ENCODE measurements around the gene GCNA. TPM values are rescaled to one million over a fixed set of nuclear protein-coding genes. Genes with fewer than 3 reads are reported as not detected.
"Not testable (repeated sequence)": the region's sequence is repeated elsewhere in the genome, so short reads cannot be mapped to it uniquely, and the experiment has no call there.

The GCNA gene
- total RNA-seq, 1 donor from 2014 or later: 4.6 TPM

DNA sequence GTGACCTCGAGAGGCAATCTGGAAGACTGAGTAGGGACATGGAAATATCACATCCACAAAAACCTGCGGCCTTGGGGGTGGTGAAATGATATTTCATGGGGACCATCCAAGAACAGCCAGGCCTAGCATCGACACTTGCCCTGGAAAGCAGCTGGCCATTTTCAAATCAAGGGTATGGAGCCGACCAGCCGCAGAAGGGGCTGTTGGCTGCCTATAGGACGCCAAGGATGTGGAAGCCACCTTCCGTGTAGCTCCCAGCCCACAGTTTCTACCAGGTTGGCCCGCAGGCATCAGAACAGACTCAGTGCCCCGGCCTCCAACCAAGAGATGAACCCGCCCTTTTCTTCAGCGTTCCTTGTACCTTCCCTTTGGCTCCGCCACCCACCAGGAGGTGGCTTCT is 83.7 kb downstream of the GCNA start:
- H3K27ac Mint-ChIP-seq (ENCODE audit: unreplicated experiment): no peak overlapping the region
- no peaks in the 10 kb centered on the region for H3K27me3 Mint-ChIP-seq (ENCODE audit: unreplicated experiment)
- TF ChIP-seq, protein P1, sequence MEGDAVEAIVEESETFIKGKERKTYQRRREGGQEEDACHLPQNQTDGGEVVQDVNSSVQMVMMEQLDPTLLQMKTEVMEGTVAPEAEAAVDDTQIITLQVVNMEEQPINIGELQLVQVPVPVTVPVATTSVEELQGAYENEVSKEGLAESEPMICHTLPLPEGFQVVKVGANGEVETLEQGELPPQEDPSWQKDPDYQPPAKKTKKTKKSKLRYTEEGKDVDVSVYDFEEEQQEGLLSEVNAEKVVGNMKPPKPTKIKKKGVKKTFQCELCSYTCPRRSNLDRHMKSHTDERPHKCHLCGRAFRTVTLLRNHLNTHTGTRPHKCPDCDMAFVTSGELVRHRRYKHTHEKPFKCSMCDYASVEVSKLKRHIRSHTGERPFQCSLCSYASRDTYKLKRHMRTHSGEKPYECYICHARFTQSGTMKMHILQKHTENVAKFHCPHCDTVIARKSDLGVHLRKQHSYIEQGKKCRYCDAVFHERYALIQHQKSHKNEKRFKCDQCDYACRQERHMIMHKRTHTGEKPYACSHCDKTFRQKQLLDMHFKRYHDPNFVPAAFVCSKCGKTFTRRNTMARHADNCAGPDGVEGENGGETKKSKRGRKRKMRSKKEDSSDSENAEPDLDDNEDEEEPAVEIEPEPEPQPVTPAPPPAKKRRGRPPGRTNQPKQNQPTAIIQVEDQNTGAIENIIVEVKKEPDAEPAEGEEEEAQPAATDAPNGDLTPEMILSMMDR (IDR thresholded peaks at IDR 0.05): no peak
- no peak overlapping the region for H3K4me3 Mint-ChIP-seq (ENCODE audit: unreplicated experiment)
- H3K4me1 Mint-ChIP-seq (ENCODE audit: unreplicated experiment): no peaks in the 10 kb centered on the region
- no peak for DNase-seq (ENCODE audit: extremely low spot score, unreplicated experiment)
- H3K9me3 Mint-ChIP-seq (ENCODE audit: unreplicated experiment): peaks cover 3% of the 10 kb centered on the region
- no peaks in the 10 kb centered on the region for H3K36me3 Mint-ChIP-seq (ENCODE audit: unreplicated experiment)

DNA sequence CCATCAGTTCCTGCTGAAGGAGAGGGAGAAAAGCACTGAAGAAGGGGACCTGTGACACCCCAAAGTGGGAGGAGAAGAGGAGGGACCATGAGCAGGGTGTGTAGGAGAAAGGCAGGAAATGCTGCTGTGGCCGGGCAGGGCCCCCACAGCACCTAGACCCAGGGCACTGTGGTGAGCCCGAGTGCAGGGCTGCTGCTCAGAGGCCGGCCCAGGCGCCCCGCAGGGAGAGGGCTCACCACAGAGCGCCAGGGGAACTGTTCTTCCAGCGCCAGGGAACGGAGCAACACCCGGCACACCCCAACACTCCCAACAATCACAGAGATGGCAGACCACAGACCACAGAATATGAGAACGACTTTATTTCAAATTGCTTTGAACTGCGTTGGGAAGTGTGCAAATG is 84.4 kb downstream of the GCNA start:
- DNase-seq (ENCODE audit: extremely low spot score, unreplicated experiment); H3K36me3 Mint-ChIP-seq (ENCODE audit: unreplicated experiment); H3K27ac Mint-ChIP-seq (ENCODE audit: unreplicated experiment); H3K27me3 Mint-ChIP-seq (ENCODE audit: unreplicated experiment); H3K4me3 Mint-ChIP-seq (ENCODE audit: unreplicated experiment); H3K4me1 Mint-ChIP-seq (ENCODE audit: unreplicated experiment); H3K9me3 Mint-ChIP-seq (ENCODE audit: unreplicated experiment): not testable (repeated sequence)

Other genes with a start within 250 kb of the GCNA start
- 32.3 and 33.9 TPM in 2 replicates for gene TAF1, start 212.1 kb upstream of the GCNA start, total RNA-seq
- 210 and 238 TPM in 2 replicates for gene OGT, start 45.3 kb upstream of the GCNA start, total RNA-seq
- gene CXCR3, start 40.1 kb downstream of the GCNA start, total RNA-seq: not detected in 2 replicates
- not detected in 2 replicates for gene CXorf49, start 139.8 kb downstream of the GCNA start, total RNA-seq
- gene CXorf49B, start 184.9 kb downstream of the GCNA start, total RNA-seq: not detected in 2 replicates

All from osteocyte (in vitro differentiated cells).